ENCODE data around the gene FAM124A. TPM values are rescaled to one million over a fixed set of nuclear protein-coding genes. Genes with fewer than 3 reads are reported as not detected.

The FAM124A gene
- total RNA-seq, 2 donors from 2014 or later = 5.5 to 11.2 TPM

- H3K9me3 ChIP-seq = no peaks in the 10 kb centered on the region
- WGBS = 91% methylated on average over 4 of the region's 4 CpGs
- intact Hi-C loops (cut with DNase I) = no loop called here
- no peaks in the 10 kb centered on the region for H3K36me3 ChIP-seq
- no peak for DNase-seq (ENCODE audit: low spot score)
- no peaks in the 10 kb centered on the region for H3K27me3 ChIP-seq (replicated peaks; ENCODE audit: insufficient read depth)
- H3K4me3 ChIP-seq = no peak overlapping the region
- TF ChIP-seq POLR2A (IDR thresholded peaks at IDR 0.05) = no peak
- TF ChIP-seq POLR2AphosphoS5 (IDR thresholded peaks at IDR 0.05) = no peak
- TF ChIP-seq, protein P1, sequence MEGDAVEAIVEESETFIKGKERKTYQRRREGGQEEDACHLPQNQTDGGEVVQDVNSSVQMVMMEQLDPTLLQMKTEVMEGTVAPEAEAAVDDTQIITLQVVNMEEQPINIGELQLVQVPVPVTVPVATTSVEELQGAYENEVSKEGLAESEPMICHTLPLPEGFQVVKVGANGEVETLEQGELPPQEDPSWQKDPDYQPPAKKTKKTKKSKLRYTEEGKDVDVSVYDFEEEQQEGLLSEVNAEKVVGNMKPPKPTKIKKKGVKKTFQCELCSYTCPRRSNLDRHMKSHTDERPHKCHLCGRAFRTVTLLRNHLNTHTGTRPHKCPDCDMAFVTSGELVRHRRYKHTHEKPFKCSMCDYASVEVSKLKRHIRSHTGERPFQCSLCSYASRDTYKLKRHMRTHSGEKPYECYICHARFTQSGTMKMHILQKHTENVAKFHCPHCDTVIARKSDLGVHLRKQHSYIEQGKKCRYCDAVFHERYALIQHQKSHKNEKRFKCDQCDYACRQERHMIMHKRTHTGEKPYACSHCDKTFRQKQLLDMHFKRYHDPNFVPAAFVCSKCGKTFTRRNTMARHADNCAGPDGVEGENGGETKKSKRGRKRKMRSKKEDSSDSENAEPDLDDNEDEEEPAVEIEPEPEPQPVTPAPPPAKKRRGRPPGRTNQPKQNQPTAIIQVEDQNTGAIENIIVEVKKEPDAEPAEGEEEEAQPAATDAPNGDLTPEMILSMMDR (IDR thresholded peaks at IDR 0.05) = no peak
- no peaks in the 10 kb centered on the region for H3K4me1 ChIP-seq (replicated peaks)
- no peak overlapping the region for H3K27ac ChIP-seq
Measured at GRCh38 chr13:51260154-51260553, 38.0 kb downstream of the FAM124A start.

- DNase-seq (ENCODE audit: low spot score) = no peak
- intact Hi-C loops (cut with DNase I) = no loop called here
- no peaks in the 10 kb centered on the region for H3K4me1 ChIP-seq (replicated peaks)
- H3K4me3 ChIP-seq = no peak overlapping the region
- no peaks in the 10 kb centered on the region for H3K27me3 ChIP-seq (replicated peaks; ENCODE audit: insufficient read depth)
- WGBS = 78% methylated on average over 5 of the region's 5 CpGs
- no peaks in the 10 kb centered on the region for H3K9me3 ChIP-seq
- no peaks in the 10 kb centered on the region for H3K36me3 ChIP-seq
- no peak overlapping the region for H3K27ac ChIP-seq
- TF ChIP-seq, protein P1 (IDR thresholded peaks at IDR 0.05) = no peak
- TF ChIP-seq POLR2A (IDR thresholded peaks at IDR 0.05) (no peak), POLR2AphosphoS5 (IDR thresholded peaks at IDR 0.05) (no peak)
Measured at GRCh38 chr13:51261610-51262249, 39.5 kb downstream of the FAM124A start.

DNA sequence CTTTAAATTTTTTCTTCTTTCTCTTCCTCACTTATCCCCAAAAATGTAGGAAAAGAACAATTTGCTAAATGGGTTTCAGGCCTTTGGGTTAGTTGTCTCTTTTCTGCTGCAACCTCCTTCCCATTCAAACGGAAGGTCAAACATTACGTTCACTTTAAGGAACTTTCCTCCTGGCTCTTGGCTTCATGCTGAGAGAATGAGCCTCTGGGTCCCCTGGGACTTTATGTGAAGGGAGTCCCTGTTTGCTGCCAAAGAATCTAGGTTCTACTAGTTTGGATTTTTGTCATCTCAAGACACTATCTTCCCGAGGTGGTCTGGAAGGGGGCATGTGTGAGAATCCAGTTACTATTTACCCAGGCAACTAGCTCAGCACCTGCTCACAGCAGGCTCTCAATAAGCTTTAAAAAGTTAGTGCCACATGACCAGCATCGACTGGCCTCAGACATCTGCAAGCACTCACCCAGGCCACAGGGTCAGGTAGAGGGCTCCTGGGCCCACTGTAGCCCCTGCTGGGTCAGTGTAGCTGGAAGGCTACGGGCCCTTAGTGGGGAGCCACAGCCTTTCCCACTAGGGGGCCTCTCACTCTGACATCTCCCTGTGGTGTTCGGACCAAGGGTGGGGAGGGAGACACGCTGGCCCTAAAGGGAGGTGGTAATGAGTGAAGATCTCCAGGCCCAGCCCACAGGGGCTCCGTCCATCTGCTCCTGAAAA, 40.5 kb downstream of the FAM124A start:
- intact Hi-C loops (cut with DNase I) = no loop called here
- H3K36me3 ChIP-seq = no peaks in the 10 kb centered on the region
- 64% methylated on average over 6 of the region's 8 CpGs for WGBS

DNA sequence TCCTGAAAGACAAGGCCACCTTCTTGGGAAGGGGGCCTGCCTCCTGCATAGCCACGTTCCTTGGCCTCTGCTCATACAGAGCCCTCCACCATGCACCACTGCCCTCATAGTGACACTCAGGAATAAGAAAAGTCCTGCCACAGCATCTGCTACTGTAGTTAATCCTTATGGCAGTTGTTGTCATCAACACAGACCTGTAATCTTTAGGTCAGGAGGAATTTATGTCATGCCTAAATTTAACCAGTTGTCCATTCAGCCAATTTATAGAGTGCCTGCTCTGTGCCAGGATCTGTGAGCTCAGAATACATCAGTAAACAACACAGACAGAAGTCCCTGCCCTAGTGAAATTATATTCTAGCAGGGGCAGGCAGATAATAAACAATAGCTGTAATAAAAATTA, 44.4 kb downstream of the FAM124A start:
- no peak overlapping the region for H3K27ac ChIP-seq
- no peak overlapping the region for H3K4me3 ChIP-seq
- peaks cover 5% of the 10 kb centered on the region for H3K4me1 ChIP-seq (replicated peaks)
- 76% methylated on average over 1 of the region's 1 CpG for WGBS
- no peak for DNase-seq (ENCODE audit: low spot score)
- intact Hi-C loops (cut with DNase I) = no loop called here
- H3K36me3 ChIP-seq = no peaks in the 10 kb centered on the region
- H3K27me3 ChIP-seq (replicated peaks; ENCODE audit: insufficient read depth) = no peaks in the 10 kb centered on the region
- H3K9me3 ChIP-seq = no peaks in the 10 kb centered on the region
- TF ChIP-seq, protein P1 (IDR thresholded peaks at IDR 0.05) = no peak
- TF ChIP-seq POLR2A (IDR thresholded peaks at IDR 0.05) = no peak
- peak; percentile 23 for TF ChIP-seq POLR2AphosphoS5 (IDR thresholded peaks at IDR 0.05)

More for the DNA sequence above, 40.5 kb downstream of the FAM124A start:
- no peaks in the 10 kb centered on the region for H3K9me3 ChIP-seq
- H3K27me3 ChIP-seq (replicated peaks; ENCODE audit: insufficient read depth) = no peaks in the 10 kb centered on the region
- no peak for TF ChIP-seq POLR2AphosphoS5 (IDR thresholded peaks at IDR 0.05)
- TF ChIP-seq, protein P1 (IDR thresholded peaks at IDR 0.05) = no peak
- TF ChIP-seq POLR2A (IDR thresholded peaks at IDR 0.05) = no peak
- no peak overlapping the region for H3K27ac ChIP-seq
- DNase-seq (ENCODE audit: low spot score) = no peak
- H3K4me1 ChIP-seq (replicated peaks) = no peaks in the 10 kb centered on the region
- no peak overlapping the region for H3K4me3 ChIP-seq

- no peak overlapping the region for H3K4me3 ChIP-seq
- no peaks in the 10 kb centered on the region for H3K9me3 ChIP-seq
- intact Hi-C loops (cut with DNase I) = no loop called here
- H3K4me1 ChIP-seq (replicated peaks) = peaks cover 5% of the 10 kb centered on the region
- H3K27me3 ChIP-seq (replicated peaks; ENCODE audit: insufficient read depth) = no peaks in the 10 kb centered on the region
- no peak overlapping the region for H3K27ac ChIP-seq
- no peak for DNase-seq (ENCODE audit: low spot score)
- WGBS = 90% methylated on average over 6 of the region's 6 CpGs
- TF ChIP-seq POLR2AphosphoS5 (IDR thresholded peaks at IDR 0.05) (no peak), POLR2A (IDR thresholded peaks at IDR 0.05) (no peak)
- TF ChIP-seq, protein P1 (IDR thresholded peaks at IDR 0.05) = no peak
- H3K36me3 ChIP-seq = no peaks in the 10 kb centered on the region
Measured at GRCh38 chr13:51267622-51268021, 45.4 kb downstream of the FAM124A start.
